Left ventricle myocardium inferior (tissue), 1 donor: Measurements from ENCODE around the gene PHF21A. TPM values are rescaled to one million over a fixed set of nuclear protein-coding genes. Genes with fewer than 3 reads are reported as not detected.

Experiments used
- DNase-seq: peaks from one replicate; pipeline ENCODE4 v3.0.0-alpha.2; 2020
- H3K27ac ChIP-seq: fragments of 200-600 bp; replicated peaks from 2 replicates; pipeline ENCODE4 v1.8.0; 2021
- H3K27me3 ChIP-seq: fragments of 200-600 bp; 2 replicates; pipeline ENCODE4 v1.8.0; 2021; ENCODE audit warnings: low read depth
- H3K36me3 ChIP-seq: fragments of 200-600 bp; 2 replicates; pipeline ENCODE4 v1.8.0; 2021
- H3K4me1 ChIP-seq: fragments of 200-600 bp; 2 replicates; pipeline ENCODE4 v1.8.0; 2021
- H3K4me3 ChIP-seq: fragments of 200-600 bp; 2 replicates; pipeline ENCODE4 v1.8.0; 2021; ENCODE audit warnings: mild to moderate bottlenecking, moderate library complexity
- H3K9me3 ChIP-seq: fragments of 200-600 bp; replicated peaks from 2 replicates; pipeline ENCODE4 v1.8.0; 2021
- CTCF ChIP-seq: fragments of 200-600 bp; IDR thresholded peaks from 2 replicates; pipeline ENCODE4 v1.8.0; 2021; ENCODE audit warnings: antibody characterized with exemption, mild to moderate bottlenecking, borderline replicate concordance
- intact Hi-C: fragments of 100-400 bp; cut with micrococcal nuclease; formaldehyde crosslinking; loops from one replicate; pipeline ENCODE4 v1.11.0; 2022
- long read RNA-seq: library from polyadenylated mRNA; unstranded; transcript quantifications from one replicate; pipeline ENCODE4 v2.0.0, GENCODE V29; 2021
- total RNA-seq: library from RNA; stranded (reverse); fragmentation: NEBNext Ultra II Directional; extraction: Animal tissue kit (Norgen Biotek cat#: 25700); gene quantifications from one replicate; pipeline ENCODE4 v1.2.1, GENCODE V29; 2021
- donor health status: DM: no; HTN: yes; CAD: no; lungs with severe emphysema.

PHF21A gene
- total RNA-seq, result 36.6 TPM
- long read RNA-seq, partial matches to known transcripts, result 10 of 19 reads
- long read RNA-seq, other reads (novel, unspliced or antisense), result 9 of 19 reads

GRCh38 chr11:46121301-46121723 lies at the start of gene PHF21A:
PHF21A (minus strand) TSS chr11:46121454; CDS start chr11:46084219, 37,235 bp downstream.
- DNase-seq, result peak; percentile 93
- Histone ChIP-seq H3K27ac (peak within 1 kb of the TSS; percentile 97), H3K27me3 (no peaks in the 10 kb centered on the region), H3K36me3 (no peaks in the 10 kb centered on the region), H3K9me3 (no peaks in the 10 kb centered on the region), H3K4me1 (peaks cover 55% of the 10 kb centered on the region), H3K4me3 (peak within 1 kb of the TSS; percentile 86)
- TF ChIP-seq CTCF, result no peak
- intact Hi-C loops, result no loop called here

GRCh38 chr11:46170797-46171196 lies 49.5 kb upstream of the PHF21A start:
- no peak for DNase-seq
- Histone ChIP-seq H3K27ac (no peak overlapping the region), H3K4me3 (no peak overlapping the region), H3K4me1 (no peaks in the 10 kb centered on the region), H3K9me3 (no peaks in the 10 kb centered on the region), H3K27me3 (peaks cover 46% of the 10 kb centered on the region), H3K36me3 (no peaks in the 10 kb centered on the region)
- intact Hi-C loops, result no loop called here
- no peak for TF ChIP-seq CTCF

- Histone ChIP-seq H3K4me3 (no peak overlapping the region), H3K4me1 (no peaks in the 10 kb centered on the region), H3K9me3 (no peaks in the 10 kb centered on the region), H3K36me3 (no peaks in the 10 kb centered on the region), H3K27ac (no peak overlapping the region), H3K27me3 (peaks cover 87% of the 10 kb centered on the region)
- TF ChIP-seq CTCF, result no peak
- DNase-seq, result no peak
- intact Hi-C loops, result no loop called here
These were observed 41.4 kb upstream of the PHF21A start for GRCh38 chr11:46162700-46163099.

- no peaks in the 10 kb centered on the region for H3K9me3 ChIP-seq
- no peak overlapping the region for H3K4me3 ChIP-seq
- no peak overlapping the region for H3K27ac ChIP-seq
- no peaks in the 10 kb centered on the region for H3K36me3 ChIP-seq
- no peak for TF ChIP-seq CTCF
- peaks cover 76% of the 10 kb centered on the region for H3K27me3 ChIP-seq
- H3K4me1 ChIP-seq, result no peaks in the 10 kb centered on the region
- intact Hi-C loops, result no loop called here
- no peak for DNase-seq
These were observed 39.9 kb upstream of the PHF21A start for GRCh38 chr11:46161201-46161600.

- H3K27me3 ChIP-seq, result peaks cover 66% of the 10 kb centered on the region
- no peak for DNase-seq
- H3K4me3 ChIP-seq, result no peak overlapping the region
- H3K27ac ChIP-seq, result no peak overlapping the region
- H3K9me3 ChIP-seq, result no peaks in the 10 kb centered on the region
- intact Hi-C loops, result no loop called here
- no peaks in the 10 kb centered on the region for H3K36me3 ChIP-seq
- no peak for TF ChIP-seq CTCF
- H3K4me1 ChIP-seq, result no peaks in the 10 kb centered on the region
These were observed 38.8 kb upstream of the PHF21A start for GRCh38 chr11:46160100-46160499.
